Body of pancreas (tissue), 4 donors: ENCODE results near the gene SLC35A3. TPM values are rescaled to one million over a fixed set of nuclear protein-coding genes. Genes with fewer than 3 reads are reported as not detected.
"Not testable (repeated sequence)": the region's sequence is repeated elsewhere in the genome, so short reads cannot be mapped to it uniquely, and the experiment has no call there.

Source experiments
- ATAC-seq: fragments of 150-250 bp; one replicate; pipeline ENCODE4 v1.9.1; 2016
- DNase-seq, 4 donors: peaks; one replicate each; pipeline ENCODE4 v3.0.0-alpha.2; 2019
- H3K27ac ChIP-seq, 4 donors: fragments of 200-600 bp; sonication (generic); 1 replicate in 3 of 4; 2 replicates in 1 of 4; pipeline versions ENCODE4 v1.5.1 to v1.6.1; 2016 to 2019; ENCODE audit warnings: mild to moderate bottlenecking in 1 of 4, mixed read lengths in 1 of 4, moderate library complexity in 1 of 4
- H3K27me3 ChIP-seq, 2 donors: fragments of 200-600 bp; sonication (generic); one replicate each; pipeline ENCODE4 v1.6.0; 2016; ENCODE audit warnings: mild to moderate bottlenecking in 1 of 2
- H3K36me3 ChIP-seq, 2 donors: fragments of 200-600 bp; sonication (generic); replicated peaks in 1 of 2; 2 replicates each; pipeline ENCODE4 v1.5.1; 2016; ENCODE audit warnings: low read depth in 2 of 2; ENCODE audit not compliant: insufficient read depth in 1 of 2
- H3K4me1 ChIP-seq: fragments of 200-600 bp; sonication (generic); one replicate; pipeline ENCODE4 v1.6.0; 2016
- H3K4me3 ChIP-seq, 2 donors: fragments of 200-600 bp; sonication (generic); 1 replicate in 1 of 2; 2 replicates in 1 of 2; pipeline ENCODE4 v1.5.1; 2016 to 2019
- H3K9me3 ChIP-seq, 3 donors: fragments of 200-600 bp; sonication (generic); 1 replicate in 2 of 3; 2 replicates in 1 of 3; pipeline ENCODE4 v1.5.1; 2016
- CTCF ChIP-seq, 7 experiments: fragments of 450-650 bp in 4 of 7; fragments of 200-600 bp in 3 of 7; sonication (generic) in 3 of 7; IDR thresholded peaks; one replicate each; pipeline ENCODE4 v1.5.1; 2016 to 2019; ENCODE audit warnings: antibody characterized with exemption in 7 of 7
- POLR2A ChIP-seq, 3 donors: fragments of 450-650 bp; IDR thresholded peaks; one replicate each; pipeline ENCODE4 v1.6.1; 2016; ENCODE audit warnings: antibody characterized with exemption in 3 of 3, mild to moderate bottlenecking in 2 of 3
- WGBS, 2 donors: methylation state at CpG; one replicate each; pipeline ENCODE4 v1.1.5; 2017; 5-methylcytosine and 5-hydroxymethylcytosine counted together
- intact Hi-C: fragments of 100-400 bp; cut with DNase I; formaldehyde crosslinking; loops from one replicate; pipeline ENCODE4 v1.15.1; 2023
- total RNA-seq, 2 donors: library from RNA; depleted of rRNA; stranded (reverse); fragments of >200 nt; gene quantifications; one replicate each; pipeline ENCODE4 v1.1.0, GENCODE V29; 2016

The SLC35A3 gene
- total RNA-seq, 2 donors from 2014 or later = 11.5 to 26.5 TPM

GRCh38 chr1:99952522-99952921 lies 17.3 kb upstream of the SLC35A3 start:
- TF ChIP-seq POLR2A (IDR thresholded peaks at IDR 0.05) = no peak
- no peak for TF ChIP-seq CTCF (IDR thresholded peaks at IDR 0.05)
- Histone ChIP-seq H3K9me3 (no peaks in the 10 kb centered on the region), H3K36me3 (no peaks in the 10 kb centered on the region), H3K4me3 (no peak overlapping the region), H3K27ac (no peak overlapping the region), H3K27me3 (no peaks in the 10 kb centered on the region), H3K4me1 (no peaks in the 10 kb centered on the region)
- DNase-seq (no peak), ATAC-seq (no peak)
- WGBS, 2 donors = 58 to 81% methylated on average over 1 of the region's 1 CpG
- intact Hi-C loops = no loop called here

GRCh38 chr1:99955375-99955774 lies 14.4 kb upstream of the SLC35A3 start:
- TF ChIP-seq POLR2A (IDR thresholded peaks at IDR 0.05) (no peak), CTCF (IDR thresholded peaks at IDR 0.05) (no peak)
- Histone ChIP-seq H3K9me3 (no peaks in the 10 kb centered on the region), H3K27ac (no peak overlapping the region), H3K4me3 (no peak overlapping the region), H3K36me3 (no peaks in the 10 kb centered on the region), H3K27me3 (no peaks in the 10 kb centered on the region), H3K4me1 (no peaks in the 10 kb centered on the region)
- WGBS, 2 donors = 60 to 64% methylated on average over 3 of the region's 3 CpGs
- DNase-seq (no peak), ATAC-seq (no peak)
- intact Hi-C loops = no loop called here

GRCh38 chr1:99956755-99957154 lies 13.0 kb upstream of the SLC35A3 start:
- intact Hi-C loops = no loop called here
- Histone ChIP-seq H3K4me1 (no peaks in the 10 kb centered on the region), H3K4me3 (no peak overlapping the region), H3K27ac (no peak overlapping the region), H3K36me3 (no peaks in the 10 kb centered on the region), H3K27me3 (no peaks in the 10 kb centered on the region), H3K9me3 (no peaks in the 10 kb centered on the region)
- WGBS, 2 donors = 46 to 49% methylated on average over 2 of the region's 2 CpGs
- no peak for ATAC-seq
- TF ChIP-seq POLR2A (IDR thresholded peaks at IDR 0.05) (no peak), CTCF (IDR thresholded peaks at IDR 0.05) (no peak)
- DNase-seq = no peak

- TF ChIP-seq CTCF (IDR thresholded peaks at IDR 0.05) = no peak
- TF ChIP-seq POLR2A (IDR thresholded peaks at IDR 0.05) = no peak
- no peak overlapping the region for H3K27ac ChIP-seq
- WGBS, 2 donors = 100% methylated on average over 1 of the region's 1 CpG
- no peaks in the 10 kb centered on the region for H3K36me3 ChIP-seq
- intact Hi-C loops = no loop called here
- DNase-seq (no peak), ATAC-seq (no peak)
- H3K4me1 ChIP-seq = no peaks in the 10 kb centered on the region
- H3K9me3 ChIP-seq = no peaks in the 10 kb centered on the region
- H3K27me3 ChIP-seq = no peaks in the 10 kb centered on the region
- H3K4me3 ChIP-seq = no peak overlapping the region
Observed at GRCh38 chr1:99957818-99958217, 12.0 kb upstream of the SLC35A3 start.

- H3K27ac ChIP-seq, intact Hi-C loops, H3K36me3 ChIP-seq, H3K27me3 ChIP-seq, ATAC-seq, DNase-seq, H3K4me1 ChIP-seq, H3K9me3 ChIP-seq, H3K4me3 ChIP-seq: not testable (repeated sequence)
- 24 to 35% methylated on average over 7 of the region's 7 CpGs for WGBS, 2 donors
Observed at GRCh38 chr1:99959189-99959705, 10.5 kb upstream of the SLC35A3 start.

- H3K9me3 ChIP-seq, H3K4me1 ChIP-seq, H3K4me3 ChIP-seq, H3K36me3 ChIP-seq, intact Hi-C loops, H3K27ac ChIP-seq, DNase-seq, H3K27me3 ChIP-seq, ATAC-seq: not testable (repeated sequence)
- WGBS, 2 donors = 84 to 97% methylated on average over 5 of the region's 5 CpGs
Observed at GRCh38 chr1:99960260-99960659, 9.5 kb upstream of the SLC35A3 start.
